Nephron (organoid): Measurements from ENCODE around the gene RPUSD4.

Experiments
- H3K27ac Mint-ChIP-seq, 3 experiments: 2 replicates each; pipeline ENCODE4 v1.8.0; 2020; ENCODE audit warnings: mixed read lengths in 3 of 3, mild to moderate bottlenecking in 2 of 3, moderate library complexity in 1 of 3
- H3K27me3 Mint-ChIP-seq: 2 replicates; pipeline ENCODE4 v1.8.0; 2021; ENCODE audit warnings: low read depth, mild to moderate bottlenecking, moderate library complexity, mixed read lengths
- H3K36me3 Mint-ChIP-seq: 2 replicates; pipeline ENCODE4 v1.8.0; 2020; ENCODE audit warnings: low read depth, mixed read lengths
- H3K4me1 Mint-ChIP-seq: 2 replicates; pipeline ENCODE4 v1.8.0; 2020; ENCODE audit warnings: mixed read lengths
- H3K4me3 Mint-ChIP-seq, 3 experiments: 2 replicates each; pipeline ENCODE4 v1.8.0; 2020; ENCODE audit warnings: mild to moderate bottlenecking in 3 of 3, mixed read lengths in 3 of 3, moderate library complexity in 2 of 3
- H3K9me3 Mint-ChIP-seq: 2 replicates; pipeline ENCODE4 v1.8.0; 2020; ENCODE audit warnings: mixed read lengths
- CTCF ChIP-seq, 3 experiments: fragments of 200-600 bp; sonication (generic); IDR thresholded peaks; one replicate each; pipeline ENCODE4 v1.5.0; 2021; ENCODE audit warnings: antibody characterized with exemption in 3 of 3; ENCODE audit not compliant: unreplicated experiment in 3 of 3

RPUSD4 gene

GRCh38 chr11:126165311-126165720, 46.1 kb downstream of the RPUSD4 start:
- H3K4me3 Mint-ChIP-seq, result peak overlapping the region in 2 of 3 experiments; percentile 23 to 49
- H3K4me1 Mint-ChIP-seq, result peaks cover 79% of the 10 kb centered on the region
- H3K27ac Mint-ChIP-seq, result peak overlapping the region; percentile 96 to 99 (median 97)
- TF ChIP-seq CTCF (IDR thresholded peaks at IDR 0.05; ENCODE audit: unreplicated experiment in 3 of 3), result no peak
- H3K9me3 Mint-ChIP-seq, result no peaks in the 10 kb centered on the region
- no peaks in the 10 kb centered on the region for H3K36me3 Mint-ChIP-seq
- peaks cover 3% of the 10 kb centered on the region for H3K27me3 Mint-ChIP-seq

- Mint-ChIP-seq H3K4me3 (peak overlapping the region in 2 of 3 experiments; percentile 23 to 33), H3K27ac (peak overlapping the region; percentile 96 to 99 (median 97)), H3K9me3 (no peaks in the 10 kb centered on the region), H3K36me3 (no peaks in the 10 kb centered on the region), H3K27me3 (peaks cover 3% of the 10 kb centered on the region), H3K4me1 (peaks cover 83% of the 10 kb centered on the region)
- no peak for TF ChIP-seq CTCF (IDR thresholded peaks at IDR 0.05; ENCODE audit: unreplicated experiment in 3 of 3)
These were observed 46.7 kb downstream of the RPUSD4 start for GRCh38 chr11:126164781-126165180.

- peaks cover 75% of the 10 kb centered on the region for H3K4me1 Mint-ChIP-seq
- no peaks in the 10 kb centered on the region for H3K9me3 Mint-ChIP-seq
- H3K4me3 Mint-ChIP-seq, result peak overlapping the region; percentile 10 to 34 (median 22)
- H3K27me3 Mint-ChIP-seq, result peaks cover 3% of the 10 kb centered on the region
- TF ChIP-seq CTCF (IDR thresholded peaks at IDR 0.05; ENCODE audit: unreplicated experiment in 3 of 3), result no peak
- no peaks in the 10 kb centered on the region for H3K36me3 Mint-ChIP-seq
- peak overlapping the region; percentile 91 to 99 (median 94) for H3K27ac Mint-ChIP-seq
These were observed 47.7 kb downstream of the RPUSD4 start for GRCh38 chr11:126163779-126164178.

GRCh38 chr11:126163074-126163700, 48.3 kb downstream of the RPUSD4 start:
- Mint-ChIP-seq H3K4me3 (peak overlapping the region; percentile 16 to 34 (median 22)), H3K4me1 (peaks cover 73% of the 10 kb centered on the region), H3K27me3 (peaks cover 3% of the 10 kb centered on the region), H3K27ac (peak overlapping the region; percentile 91 to 99 (median 94)), H3K9me3 (no peaks in the 10 kb centered on the region), H3K36me3 (no peaks in the 10 kb centered on the region)
- TF ChIP-seq CTCF (IDR thresholded peaks at IDR 0.05; ENCODE audit: unreplicated experiment in 3 of 3), result peak in 1 of 3 experiments; percentile 21

- no peak for TF ChIP-seq CTCF (IDR thresholded peaks at IDR 0.05; ENCODE audit: unreplicated experiment in 3 of 3)
- Mint-ChIP-seq H3K4me1 (peaks cover 69% of the 10 kb centered on the region), H3K27ac (peak overlapping the region; percentile 91 to 99 (median 94)), H3K36me3 (no peaks in the 10 kb centered on the region), H3K9me3 (no peaks in the 10 kb centered on the region), H3K4me3 (peak overlapping the region in 1 of 3 experiments; percentile 16), H3K27me3 (peaks cover 3% of the 10 kb centered on the region)
These were observed 49.0 kb downstream of the RPUSD4 start for GRCh38 chr11:126162306-126163030.
